ENCODE data around the gene CSNK2A2.
A peak's percentile ranks its signal among the peaks of the same experiment; 100 is the strongest.

CSNK2A2 gene

DNA sequence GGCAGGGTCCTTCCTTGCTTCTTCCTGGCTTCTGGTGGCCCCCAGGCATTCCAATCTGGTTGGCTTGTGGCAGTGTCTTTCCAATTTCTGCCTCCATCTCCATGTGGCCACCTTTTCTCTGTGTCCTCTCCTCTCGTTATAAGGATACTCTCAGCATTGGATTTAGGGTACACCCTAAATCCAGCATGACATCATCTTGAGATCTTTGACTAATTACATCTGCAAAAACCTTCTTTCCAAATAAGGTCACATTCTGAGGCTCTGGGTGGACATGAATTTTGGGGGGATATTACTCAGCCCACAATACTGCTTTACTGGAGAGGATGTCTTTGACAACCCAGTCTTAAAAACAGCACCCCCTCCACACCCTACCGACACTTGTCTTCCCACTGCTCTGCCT lies 49.8 kb downstream of the CSNK2A2 start:
- Histone ChIP-seq H3K9ac (ENCODE audit: insufficient read length) (no peak overlapping the region), H3K36me3 (ENCODE audit: insufficient read depth, low read length) (no peaks in the 10 kb centered on the region), H3K4me3 (no peak overlapping the region), H3K27ac (no peak overlapping the region), H3K9me3 (ENCODE audit: low read depth, low read length) (no peaks in the 10 kb centered on the region)
- no peak for TF ChIP-seq POLR2AphosphoS5 (IDR thresholded peaks at IDR 0.05; ENCODE audit: borderline replicate concordance, low read depth, low read length)
- no peak for DNase-seq (ENCODE audit: low read depth, low spot score)

DNA sequence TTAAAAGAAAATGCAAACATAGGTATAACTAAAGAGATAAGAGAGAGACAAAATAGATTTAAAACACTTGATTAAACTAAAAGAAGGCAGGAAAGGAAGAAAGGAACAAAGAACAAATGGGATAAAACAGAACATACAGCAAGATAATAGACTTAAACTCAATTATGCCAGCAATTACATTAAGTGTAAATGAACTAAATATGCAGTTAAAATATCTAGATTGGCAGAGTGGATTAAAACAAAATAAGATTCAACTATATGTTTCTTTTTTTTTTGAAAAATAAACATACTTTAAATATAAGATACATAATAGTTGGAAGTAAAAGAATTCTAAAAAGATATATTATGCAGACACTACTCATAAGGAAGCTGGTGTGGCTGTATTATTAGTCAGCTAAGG lies 59.1 kb downstream of the CSNK2A2 start:
- Histone ChIP-seq H3K9me3 (ENCODE audit: low read depth, low read length) (no peaks in the 10 kb centered on the region), H3K27ac (no peak overlapping the region), H3K4me3 (no peak overlapping the region), H3K36me3 (ENCODE audit: insufficient read depth, low read length) (no peaks in the 10 kb centered on the region), H3K9ac (ENCODE audit: insufficient read length) (no peak overlapping the region)
- TF ChIP-seq EZH2 (IDR thresholded peaks at IDR 0.05) (no peak), FOXP2 (optimal IDR thresholded peaks at IDR 0.05; ENCODE audit: control extremely low read depth, extremely low read length, insufficient read depth) (no peak), POLR2AphosphoS5 (IDR thresholded peaks at IDR 0.05; ENCODE audit: borderline replicate concordance, low read depth, low read length) (no peak)
- DNase-seq (ENCODE audit: low read depth, low spot score) = no peak

- Histone ChIP-seq H3K9ac (ENCODE audit: insufficient read length) (no peak overlapping the region), H3K9me3 (ENCODE audit: low read depth, low read length) (no peaks in the 10 kb centered on the region), H3K4me3 (no peak overlapping the region), H3K36me3 (ENCODE audit: insufficient read depth, low read length) (no peaks in the 10 kb centered on the region), H3K27ac (no peak overlapping the region)
- DNase-seq (ENCODE audit: low read depth, low spot score) = no peak
- TF ChIP-seq FOXP2 (optimal IDR thresholded peaks at IDR 0.05; ENCODE audit: control extremely low read depth, extremely low read length, insufficient read depth) = no peak
- no peak for TF ChIP-seq EZH2 (IDR thresholded peaks at IDR 0.05)
- no peak for TF ChIP-seq POLR2AphosphoS5 (IDR thresholded peaks at IDR 0.05; ENCODE audit: borderline replicate concordance, low read depth, low read length)
These were observed 60.3 kb downstream of the CSNK2A2 start for GRCh38 chr16:58137581-58137980.

DNA sequence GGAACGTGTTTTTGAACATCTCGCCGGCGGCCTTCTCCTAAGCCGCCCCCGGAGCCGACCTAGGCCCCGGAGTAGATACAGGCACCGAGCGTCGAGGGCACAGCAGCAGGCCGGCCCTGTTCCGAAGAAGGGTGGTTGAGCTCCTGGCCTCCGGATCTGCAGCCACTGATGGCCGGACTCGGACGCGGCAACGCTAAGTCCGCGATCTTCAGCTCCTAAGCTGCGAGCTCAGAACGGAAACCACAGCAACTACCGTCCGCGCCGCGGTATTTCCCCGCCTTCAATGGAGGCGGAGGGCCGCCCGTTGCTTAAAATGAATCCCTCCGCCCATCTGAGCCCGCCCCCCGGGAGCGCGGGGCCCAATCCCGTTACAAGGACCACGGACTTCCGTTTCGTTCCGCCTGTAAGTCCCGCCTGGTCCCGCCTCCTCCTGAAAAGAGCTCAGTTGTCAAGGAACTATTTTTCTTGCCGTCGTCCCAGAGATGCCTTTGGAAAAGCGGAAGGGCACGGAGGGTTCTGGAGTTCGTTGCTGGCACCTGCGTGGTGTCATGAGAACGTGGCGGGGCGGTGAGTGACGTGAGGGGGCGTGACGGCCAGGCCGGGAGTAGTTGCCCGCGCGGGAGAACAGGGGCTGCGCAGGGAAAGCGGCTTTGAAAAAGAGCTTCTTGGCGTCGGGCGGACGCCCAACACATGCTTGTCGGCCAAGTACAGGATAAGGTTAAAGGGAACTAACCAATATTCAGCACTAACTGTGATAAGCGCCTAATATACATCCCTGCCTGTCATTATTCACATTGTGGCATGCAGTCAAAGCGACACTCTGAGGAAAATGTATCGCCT lies 68.6 kb downstream of the CSNK2A2 start, which contains the start of gene CFAP20:
CFAP20 (minus strand) TSS at position 285 of the 840 bp plus-strand sequence; CDS start at position 19, 266 bp downstream.
- H3K4me3 ChIP-seq = peak within 1 kb of the TSS; percentile 83
- H3K27ac ChIP-seq = peak within 1 kb of the TSS; percentile 54; the same call in 1 of the 2 replicates
- TF ChIP-seq POLR2AphosphoS5 (IDR thresholded peaks at IDR 0.05; ENCODE audit: borderline replicate concordance, low read depth, low read length) (peak; percentile 76), FOXP2 (optimal IDR thresholded peaks at IDR 0.05; ENCODE audit: control extremely low read depth, extremely low read length, insufficient read depth) (no peak)

DNA sequence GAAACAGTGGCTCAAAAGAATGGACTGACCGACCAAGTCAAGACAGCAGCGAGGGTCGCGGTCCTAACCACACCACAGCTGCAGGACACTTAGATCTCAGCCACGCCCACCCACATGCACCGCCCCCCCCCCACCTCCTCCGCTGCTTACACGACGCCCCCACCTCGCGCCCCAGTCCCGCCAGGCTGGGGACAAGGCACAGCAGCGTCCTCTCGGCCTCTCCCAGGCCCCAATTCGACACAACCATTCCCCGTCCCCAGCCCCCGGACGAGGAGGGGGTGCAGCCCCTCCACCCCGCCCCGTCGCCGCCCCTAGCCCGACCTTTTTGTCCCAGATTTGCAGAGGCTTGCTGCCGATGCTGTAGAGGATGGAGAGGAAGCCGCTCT lies 69.2 kb downstream of the CSNK2A2 start:
- Histone ChIP-seq H3K36me3 (ENCODE audit: insufficient read depth, low read length) (no peaks in the 10 kb centered on the region), H3K9ac (ENCODE audit: insufficient read length) (peak overlapping the region; percentile 78), H3K9me3 (ENCODE audit: low read depth, low read length) (no peaks in the 10 kb centered on the region), H3K4me3 (peak overlapping the region; percentile 83), H3K27ac (no peak overlapping the region)
- DNase-seq (ENCODE audit: low read depth, low spot score) = no peak
- no peak for TF ChIP-seq EZH2 (IDR thresholded peaks at IDR 0.05)
- TF ChIP-seq POLR2AphosphoS5 (IDR thresholded peaks at IDR 0.05; ENCODE audit: borderline replicate concordance, low read depth, low read length) = no peak
- no peak for TF ChIP-seq FOXP2 (optimal IDR thresholded peaks at IDR 0.05; ENCODE audit: control extremely low read depth, extremely low read length, insufficient read depth)

More for the DNA sequence above, 68.6 kb downstream of the CSNK2A2 start, which contains the start of gene CFAP20:
- H3K36me3 ChIP-seq (ENCODE audit: insufficient read depth, low read length) = no peaks in the 10 kb centered on the region
- peak; percentile 94 for DNase-seq (ENCODE audit: low read depth, low spot score)
- H3K9me3 ChIP-seq (ENCODE audit: low read depth, low read length) = no peaks in the 10 kb centered on the region
- H3K9ac ChIP-seq (ENCODE audit: insufficient read length) = peak within 1 kb of the TSS; percentile 78

GRCh38 chr16:58128181-58128631 lies 69.7 kb downstream of the CSNK2A2 start:
- Histone ChIP-seq H3K9ac (ENCODE audit: insufficient read length) (peak overlapping the region; percentile 65), H3K27ac (no peak overlapping the region), H3K36me3 (ENCODE audit: insufficient read depth, low read length) (no peaks in the 10 kb centered on the region), H3K9me3 (ENCODE audit: low read depth, low read length) (no peaks in the 10 kb centered on the region), H3K4me3 (peak overlapping the region; percentile 83)
- no peak for TF ChIP-seq POLR2AphosphoS5 (IDR thresholded peaks at IDR 0.05; ENCODE audit: borderline replicate concordance, low read depth, low read length)
- no peak for TF ChIP-seq EZH2 (IDR thresholded peaks at IDR 0.05)
- TF ChIP-seq FOXP2 (optimal IDR thresholded peaks at IDR 0.05; ENCODE audit: control extremely low read depth, extremely low read length, insufficient read depth) = no peak
- DNase-seq (ENCODE audit: low read depth, low spot score) = no peak

DNA sequence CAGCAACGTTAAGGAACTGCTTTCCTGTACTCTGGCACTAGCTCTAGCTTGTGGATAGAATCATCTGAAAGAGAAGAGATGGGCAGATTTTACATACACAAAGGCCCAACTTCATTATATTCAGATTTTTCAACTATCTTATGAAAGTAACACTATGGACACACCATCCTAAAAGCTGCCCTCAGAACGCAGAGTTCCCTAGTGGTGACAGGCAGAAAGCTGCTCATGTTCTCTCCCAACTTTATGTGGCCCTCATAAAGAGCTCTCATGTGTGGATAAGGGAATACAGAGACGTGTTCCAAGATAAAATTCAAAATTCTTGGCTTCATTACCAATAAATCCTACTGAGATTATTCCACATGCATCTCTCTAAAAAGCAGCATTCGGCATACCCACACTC lies 70.3 kb downstream of the CSNK2A2 start:
- TF ChIP-seq FOXP2 (optimal IDR thresholded peaks at IDR 0.05; ENCODE audit: control extremely low read depth, extremely low read length, insufficient read depth) (no peak), EZH2 (IDR thresholded peaks at IDR 0.05) (no peak), POLR2AphosphoS5 (IDR thresholded peaks at IDR 0.05; ENCODE audit: borderline replicate concordance, low read depth, low read length) (no peak)
- H3K36me3 ChIP-seq (ENCODE audit: insufficient read depth, low read length) = no peaks in the 10 kb centered on the region
- H3K9ac ChIP-seq (ENCODE audit: insufficient read length) = peak overlapping the region; percentile 65
- H3K4me3 ChIP-seq = peak overlapping the region; percentile 83
- no peaks in the 10 kb centered on the region for H3K9me3 ChIP-seq (ENCODE audit: low read depth, low read length)
- no peak overlapping the region for H3K27ac ChIP-seq
- no peak for DNase-seq (ENCODE audit: low read depth, low spot score)

GRCh38 chr16:58127033-58127556 lies 70.8 kb downstream of the CSNK2A2 start:
- H3K4me3 ChIP-seq = peak overlapping the region; percentile 83
- peak overlapping the region; percentile 65 for H3K9ac ChIP-seq (ENCODE audit: insufficient read length)
- DNase-seq (ENCODE audit: low read depth, low spot score) = no peak
- TF ChIP-seq EZH2 (IDR thresholded peaks at IDR 0.05) (no peak), POLR2AphosphoS5 (IDR thresholded peaks at IDR 0.05; ENCODE audit: borderline replicate concordance, low read depth, low read length) (no peak), FOXP2 (optimal IDR thresholded peaks at IDR 0.05; ENCODE audit: control extremely low read depth, extremely low read length, insufficient read depth) (no peak)
- H3K27ac ChIP-seq = no peak overlapping the region
- no peaks in the 10 kb centered on the region for H3K9me3 ChIP-seq (ENCODE audit: low read depth, low read length)
- H3K36me3 ChIP-seq (ENCODE audit: insufficient read depth, low read length) = no peaks in the 10 kb centered on the region
